GM12878 (cell line): ENCODE results near the gene EXD1. TPM values are rescaled to one million over a fixed set of nuclear protein-coding genes. Genes with fewer than 3 reads are reported as not detected.

Experiments
- ATAC-seq: fragments of 200-7000 bp; cut with Tn5 transposase; 3 replicates; pipeline ENCODE4 v1.9.1; 2020; ENCODE audit warnings: mild to moderate bottlenecking, moderate library complexity
- BruUV-seq: library from RNA; stranded (reverse); fragments of 400-500 nt; replicated peaks from 2 replicates; lab custom pipeline; 2021; lab: Mats Ljungman, UMichigan
- CTCF ChIA-PET: fragments of 300-600 bp; sonication (Branson Sonifier 250); formaldehyde crosslinking; extraction: SDS; loops from one replicate; lab custom pipeline; 2021; ENCODE audit warnings: inconsistent platforms; lab: Yijun Ruan, JAX
- POLR2A ChIA-PET: fragments of 350-600 bp; formaldehyde crosslinking; extraction: SDS; loops from one replicate; lab custom pipeline; 2021; ENCODE audit warnings: inconsistent platforms; lab: Charles Lee
- RAD21 ChIA-PET: fragments of 300-600 bp; sonication (Branson Sonifier 250); formaldehyde crosslinking; loops from one replicate; lab custom pipeline; 2023; ENCODE audit warnings: antibody characterized with exemption; ENCODE audit not compliant: unreplicated experiment; lab: Charles Lee
- SMC1A ChIA-PET: fragments of 300-600 bp; sonication (Branson Sonifier 250); formaldehyde crosslinking; loops from one replicate; lab custom pipeline; 2023; ENCODE audit not compliant: unreplicated experiment, uncharacterized antibody; lab: Charles Lee
- DNase-seq: peaks from one replicate; pipeline ENCODE4 v3.0.0-alpha.2; 2011; ENCODE audit warnings: low read depth, low spot score
- FAIRE-seq: peaks from 3 replicates; lab custom pipeline; 2011; peaks lifted over from hg19 to GRCh38; lab: Jason Lieb, UNC
- H2AFZ ChIP-seq: 2 replicates; pipeline ENCODE4 v1.6.0; 2011; ENCODE audit warnings: low read depth, low read length, control low read depth; ENCODE audit not compliant: control insufficient read depth
- H3K27ac ChIP-seq: 2 replicates; pipeline ENCODE4 v1.5.1; 2011; ENCODE audit warnings: control low read depth; ENCODE audit not compliant: control insufficient read depth, insufficient read depth
- H3K27me3 ChIP-seq, 2 experiments: replicated peaks in 1 of 2; 2 replicates each; pipeline versions ENCODE4 v1.6.0 to v1.6.1; 2011; ENCODE audit warnings: low read length in 1 of 2; ENCODE audit not compliant: control insufficient read depth in 2 of 2, insufficient read depth in 2 of 2
- H3K36me3 ChIP-seq, 2 experiments: 2 replicates each; pipeline ENCODE4 v1.5.1; 2011; ENCODE audit warnings: low read length in 1 of 2; ENCODE audit not compliant: control insufficient read depth in 2 of 2, insufficient read depth in 2 of 2
- H3K4me1 ChIP-seq: 2 replicates; pipeline ENCODE4 v1.6.1; 2011; ENCODE audit warnings: mild to moderate bottlenecking, low read length, moderate library complexity, mixed read lengths; ENCODE audit not compliant: control insufficient read depth, insufficient read depth
- H3K4me2 ChIP-seq: 2 replicates; pipeline ENCODE4 v1.6.0; 2011; ENCODE audit warnings: control low read depth; ENCODE audit not compliant: control insufficient read depth, insufficient read depth
- H3K4me3 ChIP-seq: fragments of 200-600 bp; sonication (generic); 2 replicates; pipeline ENCODE4 v1.5.1; 2016
- H3K79me2 ChIP-seq: 2 replicates; pipeline ENCODE4 v1.6.0; 2011; ENCODE audit warnings: low read length; ENCODE audit not compliant: control insufficient read depth, insufficient read depth
- H3K9ac ChIP-seq: 2 replicates; pipeline ENCODE4 v1.8.0; 2011; ENCODE audit warnings: low read length, control low read depth, mixed read lengths; ENCODE audit not compliant: control insufficient read depth, insufficient read depth
- H3K9me3 ChIP-seq: replicated peaks from 3 replicates; pipeline ENCODE4 v1.5.1; 2011; ENCODE audit warnings: mild to moderate bottlenecking, low read length; ENCODE audit not compliant: control insufficient read depth, insufficient read depth
- H4K20me1 ChIP-seq: 2 replicates; pipeline ENCODE4 v1.6.0; 2011; ENCODE audit not compliant: control insufficient read depth, insufficient read depth
- CBX5 ChIP-seq: sonication (generic); IDR thresholded peaks from 2 replicates; pipeline ENCODE4 v1.6.1; 2016; ENCODE audit warnings: low read depth, moderate library complexity, mild to moderate bottlenecking, inconsistent platforms
- CEBPZ ChIP-seq: fragments of 150-350 bp; IDR thresholded peaks from 2 replicates; pipeline ENCODE4 v1.6.1; 2016; ENCODE audit warnings: low read depth, low read length
- ETV6 ChIP-seq, 2 experiments: fragments of 450-650 bp in 1 of 2; IDR thresholded peaks in 1 of 2; conservative IDR thresholded peaks in 1 of 2; 2 replicates each; pipeline ENCODE4 v1.6.1; 2014; ENCODE audit warnings: antibody characterized with exemption in 1 of 2, borderline replicate concordance in 1 of 2, low read depth in 1 of 2, mild to moderate bottlenecking in 1 of 2, moderate library complexity in 1 of 2
- MAX ChIP-seq: IDR thresholded peaks from 2 replicates; pipeline ENCODE4 v1.6.1; 2012; ENCODE audit warnings: low read depth, low read length, improper control_type of control experiment
- NR2C1 ChIP-seq: fragments of 450-650 bp; IDR thresholded peaks from 2 replicates; pipeline ENCODE4 v1.6.1; 2017; ENCODE audit warnings: antibody characterized with exemption, mild to moderate bottlenecking, moderate library complexity
- NR2C2 ChIP-seq: IDR thresholded peaks from 2 replicates; pipeline ENCODE4 v1.6.1; 2011; ENCODE audit warnings: borderline replicate concordance, low read depth; ENCODE audit not compliant: control insufficient read depth, insufficient read length
- NR2F1 ChIP-seq: fragments of 450-650 bp; conservative IDR thresholded peaks from 2 replicates; pipeline ENCODE4 v1.6.1; 2017; ENCODE audit warnings: mild to moderate bottlenecking
- POLR2A ChIP-seq: IDR thresholded peaks from 2 replicates; pipeline ENCODE4 v1.6.1; 2011; ENCODE audit warnings: low read depth, mild to moderate bottlenecking, low read length
- SKIL ChIP-seq: fragments of 450-650 bp; IDR thresholded peaks from 2 replicates; pipeline ENCODE4 v1.6.1; 2017; ENCODE audit warnings: mild to moderate bottlenecking, low read depth, inconsistent platforms; ENCODE audit not compliant: poor library complexity, severe bottlenecking
- SMAD5 ChIP-seq: IDR thresholded peaks from 2 replicates; pipeline ENCODE4 v1.6.1; 2016; ENCODE audit warnings: antibody characterized with exemption, low read depth
- TAF1 ChIP-seq: IDR thresholded peaks from 2 replicates; pipeline ENCODE4 v1.6.1; 2011; ENCODE audit warnings: mild to moderate bottlenecking, low read depth, low read length, borderline replicate concordance
- ZNF207 ChIP-seq: fragments of 450-650 bp; IDR thresholded peaks from 2 replicates; pipeline ENCODE4 v1.6.1; 2014; ENCODE audit warnings: antibody characterized with exemption, mild to moderate bottlenecking, borderline replicate concordance
- ZSCAN29 ChIP-seq: fragments of 450-650 bp; IDR thresholded peaks from 2 replicates; pipeline ENCODE4 v1.6.1; 2017; ENCODE audit warnings: mild to moderate bottlenecking, moderate library complexity
- WGBS: methylation state at CpG from one replicate; pipeline ENCODE4 v1.1.6; 2016; ENCODE audit warnings: low lambda C conversion rate; ENCODE audit not compliant: insufficient replicate concordance, insufficient coverage; ENCODE audit errors: missing lambda C conversion rate; 5-methylcytosine and 5-hydroxymethylcytosine counted together
- in situ Hi-C: fragments of 300-500 bp; cut with MboI; formaldehyde crosslinking; loops from 9 replicates; pipeline ENCODE4 v1.14.3; 2018; ENCODE audit warnings: mixed read lengths
- intact Hi-C: fragments of 100-400 bp; cut with micrococcal nuclease; formaldehyde crosslinking; loops from one replicate; pipeline ENCODE4 v1.14.2; 2022; ENCODE audit not compliant: unreplicated experiment
- polyA plus RNA-seq, 11 experiments: library from polyadenylated mRNA; depleted of rRNA in 4 of 11; unstranded in 6 of 11; stranded (reverse) in 5 of 11; fragments of >200 nt; fragmentation: Nextera tagmentation in 4 of 11; fragmentation: Illumina TruSeq in 1 of 11; extraction: Ambion mirVana in 4 of 11; extraction: Trizol in 1 of 11; gene quantifications; 1 replicate in 1 of 11; 2 replicates in 10 of 11; pipeline versions ENCODE4 v1.2.1 to v1.2.3, GENCODE V29; 2011 to 2016; ENCODE audit warnings: inconsistent platforms in 2 of 11, missing spikeins in 2 of 11, low read depth in 1 of 11
- total RNA-seq, 4 experiments: library from RNA; depleted of rRNA in 3 of 4; stranded (reverse); fragments of >200 nt in 3 of 4; fragmentation: Illumina TruSeq in 1 of 4; extraction: Trizol in 1 of 4; gene quantifications; 2 replicates each; pipeline versions ENCODE4 v1.2.1 to v1.2.3, GENCODE V29; 2013 to 2021
- TF ChIP-seq, protein P1 (sequence below): fragments of 450-650 bp; IDR thresholded peaks from 2 replicates; pipeline ENCODE4 v1.6.1; 2017; ENCODE audit warnings: mild to moderate bottlenecking

Gene EXD1
- total and polyA plus RNA-seq, 10 of the 15 experiments (the other 5 are each of a cell fraction or from before 2014, with no cell fraction given): 0.19 TPM; not detected in 9

GRCh38 chr15:41241221-41241964 is 10.8 kb upstream of the EXD1 start:
- no peaks in the 10 kb centered on the region for H3K9me3 ChIP-seq
- DNase-seq: no peak
- no peaks in the 10 kb centered on the region for H3K27me3 ChIP-seq
- no TSS peak for BruUV-seq
- peak; percentile 52 for FAIRE-seq
- ChIA-PET SMC1A (no interaction called here), CTCF (interaction anchor here (0.6 to 3.0 kb wide), 2 partner anchors 10 to 19 kb away, joined by 3 to 17 read pairs; partner anchors contain the start of gene CHP1), POLR2A (interaction anchor here (0.6 kb wide), 1 partner anchor 408 kb away, joined by 3 read pairs; no protein-coding TSS in a partner anchor)
- no peaks in the 10 kb centered on the region for H3K4me1 ChIP-seq
- no peak overlapping the region for H3K27ac ChIP-seq
- H3K4me2 ChIP-seq: no peak overlapping the region
- no peaks in the 10 kb centered on the region for H3K36me3 ChIP-seq
- in situ Hi-C loops: no loop called here
- H3K4me3 ChIP-seq: no peak overlapping the region
- no peak overlapping the region for H3K9ac ChIP-seq
- no peak for TF ChIP-seq MAX
- TF ChIP-seq ZSCAN29: no peak
- TF ChIP-seq NR2C1: no peak
- TF ChIP-seq CBX5: no peak
- TF ChIP-seq TAF1: no peak
- no peak for TF ChIP-seq SMAD5
- TF ChIP-seq CEBPZ: no peak
- no peak for TF ChIP-seq SKIL
- TF ChIP-seq ZNF207: no peak
- no peak for TF ChIP-seq ETV6 (conservative IDR thresholded peaks at IDR 0.05 in 1 of 2, IDR thresholded peaks at IDR 0.05 in 1 of 2; ENCODE audit: borderline replicate concordance in 1 of 2, low read depth in 1 of 2)
- TF ChIP-seq NR2C2: no peak
- no peak for TF ChIP-seq NR2F1
- TF ChIP-seq, protein P1, sequence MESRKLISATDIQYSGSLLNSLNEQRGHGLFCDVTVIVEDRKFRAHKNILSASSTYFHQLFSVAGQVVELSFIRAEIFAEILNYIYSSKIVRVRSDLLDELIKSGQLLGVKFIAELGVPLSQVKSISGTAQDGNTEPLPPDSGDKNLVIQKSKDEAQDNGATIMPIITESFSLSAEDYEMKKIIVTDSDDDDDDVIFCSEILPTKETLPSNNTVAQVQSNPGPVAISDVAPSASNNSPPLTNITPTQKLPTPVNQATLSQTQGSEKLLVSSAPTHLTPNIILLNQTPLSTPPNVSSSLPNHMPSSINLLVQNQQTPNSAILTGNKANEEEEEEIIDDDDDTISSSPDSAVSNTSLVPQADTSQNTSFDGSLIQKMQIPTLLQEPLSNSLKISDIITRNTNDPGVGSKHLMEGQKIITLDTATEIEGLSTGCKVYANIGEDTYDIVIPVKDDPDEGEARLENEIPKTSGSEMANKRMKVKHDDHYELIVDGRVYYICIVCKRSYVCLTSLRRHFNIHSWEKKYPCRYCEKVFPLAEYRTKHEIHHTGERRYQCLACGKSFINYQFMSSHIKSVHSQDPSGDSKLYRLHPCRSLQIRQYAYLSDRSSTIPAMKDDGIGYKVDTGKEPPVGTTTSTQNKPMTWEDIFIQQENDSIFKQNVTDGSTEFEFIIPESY: no peak
- TF ChIP-seq POLR2A: no peak
- TF ChIP-seq, all 136 proteins: peak for 0
- 90% methylated on average over 6 of the region's 6 CpGs for WGBS
- RAD21 ChIA-PET: no interaction called here
- Histone ChIP-seq H3K79me2 (no peaks in the 10 kb centered on the region), H2AFZ (no peak overlapping the region), H4K20me1 (no peaks in the 10 kb centered on the region)
- ATAC-seq: no peak
- intact Hi-C loops: no loop called here
